ENCODE measurements around the gene CENPK.

DNA sequence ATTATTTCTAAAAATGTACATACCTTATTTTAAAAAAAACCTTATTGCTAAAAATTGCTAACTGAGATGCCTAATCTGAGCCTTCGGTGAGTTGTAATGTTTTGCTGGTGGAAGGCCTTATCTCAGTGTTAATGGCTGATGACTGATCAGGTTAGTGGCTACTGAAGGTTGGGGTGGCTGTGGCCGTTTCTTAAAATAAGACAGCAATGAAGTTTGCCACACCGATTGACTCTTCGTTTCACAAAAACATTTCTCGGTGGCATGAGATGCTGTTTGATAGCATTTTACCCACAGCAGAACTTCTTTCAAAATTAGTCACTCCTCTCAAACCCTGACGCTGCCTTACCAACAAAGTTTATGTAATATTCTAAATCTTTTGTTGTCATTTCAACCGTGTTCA, 14.7 kb downstream of the CENPK start:
- TF ChIP-seq, protein P1, sequence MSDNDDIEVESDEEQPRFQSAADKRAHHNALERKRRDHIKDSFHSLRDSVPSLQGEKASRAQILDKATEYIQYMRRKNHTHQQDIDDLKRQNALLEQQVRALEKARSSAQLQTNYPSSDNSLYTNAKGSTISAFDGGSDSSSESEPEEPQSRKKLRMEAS (IDR thresholded peaks at IDR 0.05) = no peak
- TF ChIP-seq EGR1 (IDR thresholded peaks at IDR 0.05) (no peak), CREB1 (IDR thresholded peaks at IDR 0.05; ENCODE audit: low read depth) (no peak), EP300 (IDR thresholded peaks at IDR 0.05; ENCODE audit: borderline replicate concordance) (no peak), TAF1 (IDR thresholded peaks at IDR 0.05; ENCODE audit: low read depth) (no peak), YY1 (IDR thresholded peaks at IDR 0.05; ENCODE audit: low read depth) (no peak), TCF12 (IDR thresholded peaks at IDR 0.05; ENCODE audit: low read depth) (no peak), CEBPB (IDR thresholded peaks at IDR 0.05) (no peak), TEAD4 (IDR thresholded peaks at IDR 0.05) (no peak), NFIC (IDR thresholded peaks at IDR 0.05) (no peak), RAD21 (IDR thresholded peaks at IDR 0.05; ENCODE audit: low read depth) (no peak)
- TF ChIP-seq, protein P2, sequence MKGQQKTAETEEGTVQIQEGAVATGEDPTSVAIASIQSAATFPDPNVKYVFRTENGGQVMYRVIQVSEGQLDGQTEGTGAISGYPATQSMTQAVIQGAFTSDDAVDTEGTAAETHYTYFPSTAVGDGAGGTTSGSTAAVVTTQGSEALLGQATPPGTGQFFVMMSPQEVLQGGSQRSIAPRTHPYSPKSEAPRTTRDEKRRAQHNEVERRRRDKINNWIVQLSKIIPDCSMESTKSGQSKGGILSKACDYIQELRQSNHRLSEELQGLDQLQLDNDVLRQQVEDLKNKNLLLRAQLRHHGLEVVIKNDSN (IDR thresholded peaks at IDR 0.05) = no peak
- TF ChIP-seq, protein P3, sequence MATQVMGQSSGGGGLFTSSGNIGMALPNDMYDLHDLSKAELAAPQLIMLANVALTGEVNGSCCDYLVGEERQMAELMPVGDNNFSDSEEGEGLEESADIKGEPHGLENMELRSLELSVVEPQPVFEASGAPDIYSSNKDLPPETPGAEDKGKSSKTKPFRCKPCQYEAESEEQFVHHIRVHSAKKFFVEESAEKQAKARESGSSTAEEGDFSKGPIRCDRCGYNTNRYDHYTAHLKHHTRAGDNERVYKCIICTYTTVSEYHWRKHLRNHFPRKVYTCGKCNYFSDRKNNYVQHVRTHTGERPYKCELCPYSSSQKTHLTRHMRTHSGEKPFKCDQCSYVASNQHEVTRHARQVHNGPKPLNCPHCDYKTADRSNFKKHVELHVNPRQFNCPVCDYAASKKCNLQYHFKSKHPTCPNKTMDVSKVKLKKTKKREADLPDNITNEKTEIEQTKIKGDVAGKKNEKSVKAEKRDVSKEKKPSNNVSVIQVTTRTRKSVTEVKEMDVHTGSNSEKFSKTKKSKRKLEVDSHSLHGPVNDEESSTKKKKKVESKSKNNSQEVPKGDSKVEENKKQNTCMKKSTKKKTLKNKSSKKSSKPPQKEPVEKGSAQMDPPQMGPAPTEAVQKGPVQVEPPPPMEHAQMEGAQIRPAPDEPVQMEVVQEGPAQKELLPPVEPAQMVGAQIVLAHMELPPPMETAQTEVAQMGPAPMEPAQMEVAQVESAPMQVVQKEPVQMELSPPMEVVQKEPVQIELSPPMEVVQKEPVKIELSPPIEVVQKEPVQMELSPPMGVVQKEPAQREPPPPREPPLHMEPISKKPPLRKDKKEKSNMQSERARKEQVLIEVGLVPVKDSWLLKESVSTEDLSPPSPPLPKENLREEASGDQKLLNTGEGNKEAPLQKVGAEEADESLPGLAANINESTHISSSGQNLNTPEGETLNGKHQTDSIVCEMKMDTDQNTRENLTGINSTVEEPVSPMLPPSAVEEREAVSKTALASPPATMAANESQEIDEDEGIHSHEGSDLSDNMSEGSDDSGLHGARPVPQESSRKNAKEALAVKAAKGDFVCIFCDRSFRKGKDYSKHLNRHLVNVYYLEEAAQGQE (IDR thresholded peaks at IDR 0.05; ENCODE audit: low read depth) = no peak

Data from Ishikawa (cell line).